Left lung (tissue), 10 donors: ENCODE data around the gene KANK4. TPM values are rescaled to one million over a fixed set of nuclear protein-coding genes. Genes with fewer than 3 reads are reported as not detected.

Experiments used
- ATAC-seq: fragments of 200-7000 bp; cut with Tn5 transposase; one replicate; pipeline ENCODE4 v1.9.1; 2020; ENCODE audit warnings: moderate library complexity
- DNase-seq, 4 donors: peaks; one replicate each; pipeline ENCODE4 v3.0.0-alpha.2; 2013 to 2020
- H3K27ac ChIP-seq, 2 donors: fragments of 200-600 bp; sonication (generic) in 1 of 2; one replicate each; pipeline versions ENCODE4 v1.5.0 to v1.8.0; 2020 to 2021
- H3K27me3 ChIP-seq, 2 donors: fragments of 200-600 bp; sonication (generic) in 1 of 2; one replicate each; pipeline versions ENCODE4 v1.5.0 to v1.8.0; 2020 to 2021
- H3K36me3 ChIP-seq, 2 donors: fragments of 200-600 bp; sonication (generic) in 1 of 2; one replicate each; pipeline versions ENCODE4 v1.5.0 to v1.8.0; 2020 to 2021
- H3K4me1 ChIP-seq, 2 donors: fragments of 200-600 bp; one replicate each; pipeline ENCODE4 v1.8.0; 2021
- H3K4me3 ChIP-seq, 2 donors: fragments of 200-600 bp; sonication (generic) in 1 of 2; one replicate each; pipeline versions ENCODE4 v1.5.0 to v1.8.0; 2020 to 2021; ENCODE audit warnings: mild to moderate bottlenecking in 1 of 2
- H3K9me3 ChIP-seq, 2 donors: fragments of 200-600 bp; sonication (generic) in 1 of 2; one replicate each; pipeline versions ENCODE4 v1.5.0 to v1.8.0; 2020 to 2021
- CTCF ChIP-seq, 2 donors: fragments of 200-600 bp; sonication (generic) in 1 of 2; IDR thresholded peaks; one replicate each; pipeline versions ENCODE4 v1.5.0 to v1.8.0; 2021; ENCODE audit warnings: antibody characterized with exemption in 2 of 2
- intact Hi-C, 2 donors: fragments of 100-400 bp; cut with DNase I; formaldehyde crosslinking; loops; one replicate each; pipeline versions ENCODE4 v1.11.2 to v1.14.2; 2022
- polyA plus RNA-seq, 6 donors: library from polyadenylated mRNA; unstranded; fragments of 120-200 nt; gene quantifications; one replicate each; pipeline ENCODE4 v1.2.1, GENCODE V29; 2013; ENCODE audit not compliant: insufficient read length in 6 of 6
- total RNA-seq, 2 donors: library from RNA; stranded (reverse); fragmentation: NEBNext Ultra II Directional; extraction: Animal tissue kit (Norgen Biotek cat#: 25700); gene quantifications; one replicate each; pipeline ENCODE4 v1.2.1, GENCODE V29; 2021
- donor health status: DM: no; HTN: yes; CAD: no.
- donor health status: DM: no; HTN: no; CAD: no.

The KANK4 gene
- total and polyA plus RNA-seq, 8 donors = 2.0 to 15.1 (median 11.2) TPM

- ATAC-seq (no peak), DNase-seq (no peak)
- no peak for TF ChIP-seq CTCF (IDR thresholded peaks at IDR 0.05)
- Histone ChIP-seq H3K9me3 (no peaks in the 10 kb centered on the region), H3K4me1 (peaks cover 0 to 10% of the 10 kb centered on the region in 2 donors), H3K27ac (no peak overlapping the region), H3K4me3 (no peak overlapping the region), H3K27me3 (no peaks in the 10 kb centered on the region), H3K36me3 (no peaks in the 10 kb centered on the region)
- intact Hi-C loops = no loop called here
Observed at GRCh38 chr1:62273953-62274352, 45.3 kb downstream of the KANK4 start.

DNA sequence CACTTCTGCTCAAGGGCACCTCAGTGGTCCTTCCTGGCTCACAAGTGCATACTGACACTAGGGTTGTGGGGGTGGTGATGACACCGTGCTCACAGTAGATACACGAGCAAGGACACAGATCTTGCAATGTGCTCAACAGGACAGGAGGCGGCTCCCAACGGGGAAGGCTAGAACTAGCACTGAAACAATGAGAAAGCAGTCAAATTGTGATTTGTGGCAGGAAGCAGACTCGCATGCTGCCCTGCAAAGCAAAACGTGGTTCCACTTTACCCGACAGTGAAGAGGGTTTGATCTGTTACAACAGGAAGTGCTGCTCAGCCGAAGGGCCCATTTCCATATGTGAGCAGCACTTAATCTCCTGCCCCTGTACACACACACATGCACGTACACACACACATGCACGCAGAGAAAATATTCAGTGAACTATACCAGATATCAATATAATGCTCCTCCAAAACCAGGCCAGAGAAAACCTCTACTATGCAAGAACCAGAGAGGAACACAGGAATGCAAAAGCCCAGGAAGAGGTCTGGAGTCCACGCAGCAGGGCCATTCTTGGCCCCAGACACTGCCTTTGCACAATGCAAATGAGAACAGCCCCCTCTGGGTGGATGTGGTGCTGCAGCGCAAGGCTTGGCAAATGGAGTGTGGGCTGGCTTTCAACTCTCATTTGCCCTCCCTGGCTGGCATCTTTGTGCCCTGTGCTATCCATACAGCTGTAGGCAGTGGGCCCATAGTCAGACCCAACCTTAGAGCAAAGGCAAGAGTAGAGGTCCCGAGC lies 47.1 kb downstream of the KANK4 start:
- H3K4me1 ChIP-seq = peaks cover 0 to 10% of the 10 kb centered on the region in 2 donors
- H3K36me3 ChIP-seq = no peaks in the 10 kb centered on the region
- intact Hi-C loops = no loop called here
- H3K27ac ChIP-seq = no peak overlapping the region
- H3K9me3 ChIP-seq = no peaks in the 10 kb centered on the region
- no peak for ATAC-seq
- no peak for DNase-seq
- no peak for TF ChIP-seq CTCF (IDR thresholded peaks at IDR 0.05)
- H3K27me3 ChIP-seq = no peaks in the 10 kb centered on the region
- no peak overlapping the region for H3K4me3 ChIP-seq

GRCh38 chr1:62271134-62271533 lies 48.1 kb downstream of the KANK4 start:
- intact Hi-C loops = no loop called here
- ATAC-seq (no peak), DNase-seq (no peak)
- H3K27me3 ChIP-seq = no peaks in the 10 kb centered on the region
- H3K4me3 ChIP-seq = no peak overlapping the region
- peaks cover 0 to 10% of the 10 kb centered on the region in 2 donors for H3K4me1 ChIP-seq
- no peaks in the 10 kb centered on the region for H3K36me3 ChIP-seq
- no peak for TF ChIP-seq CTCF (IDR thresholded peaks at IDR 0.05)
- H3K9me3 ChIP-seq = no peaks in the 10 kb centered on the region
- H3K27ac ChIP-seq = no peak overlapping the region

- TF ChIP-seq CTCF (IDR thresholded peaks at IDR 0.05) = no peak
- Histone ChIP-seq H3K4me3 (no peak overlapping the region), H3K27me3 (no peaks in the 10 kb centered on the region), H3K27ac (no peak overlapping the region), H3K9me3 (no peaks in the 10 kb centered on the region), H3K36me3 (no peaks in the 10 kb centered on the region), H3K4me1 (peaks cover 0 to 10% of the 10 kb centered on the region in 2 donors)
- DNase-seq (no peak), ATAC-seq (no peak)
- intact Hi-C loops = no loop called here
Observed at GRCh38 chr1:62269851-62270495, 49.3 kb downstream of the KANK4 start.

- H3K9me3 ChIP-seq = no peaks in the 10 kb centered on the region
- H3K27me3 ChIP-seq = no peaks in the 10 kb centered on the region
- intact Hi-C loops = no loop called here
- ATAC-seq = no peak
- peaks cover 0 to 10% of the 10 kb centered on the region in 2 donors for H3K4me1 ChIP-seq
- no peak for DNase-seq
- no peak for TF ChIP-seq CTCF (IDR thresholded peaks at IDR 0.05)
- no peak overlapping the region for H3K4me3 ChIP-seq
- no peaks in the 10 kb centered on the region for H3K36me3 ChIP-seq
- no peak overlapping the region for H3K27ac ChIP-seq
Observed at GRCh38 chr1:62269439-62269838, 49.8 kb downstream of the KANK4 start.
